HepG2 (cell line): ENCODE measurements around the gene PATL1. TPM values are rescaled to one million over a fixed set of nuclear protein-coding genes. Genes with fewer than 3 reads are reported as not detected.

Source experiments
- ATF4 ChIP-seq, 2 experiments: fragments of 450-650 bp in 1 of 2; sonication (generic) in 1 of 2; formaldehyde crosslinking; IDR thresholded peaks; 2 replicates each; pipeline versions ENCODE4 v1.5.0 to v1.8.0; 2020 to 2022; ENCODE audit warnings: mild to moderate bottlenecking in 1 of 2, missing genetic modification reagents in 1 of 2
- CTCF ChIP-seq: sonication (generic); formaldehyde crosslinking; IDR thresholded peaks from 2 replicates; pipeline ENCODE4 v1.5.0; 2020; ENCODE audit warnings: mild to moderate bottlenecking, missing genetic modification reagents, moderate library complexity
- DBP ChIP-seq: sonication (generic); formaldehyde crosslinking; IDR thresholded peaks from 2 replicates; pipeline ENCODE4 v1.4.0; 2020; ENCODE audit warnings: missing genetic modification reagents; ENCODE audit errors: not compliant biosample characterization
- FOXK1 ChIP-seq: sonication (generic); formaldehyde crosslinking; IDR thresholded peaks from 2 replicates; pipeline ENCODE4 v1.4.0; 2020; ENCODE audit warnings: low read depth, missing genetic modification reagents, borderline replicate concordance
- HMGXB4 ChIP-seq, 2 experiments: sonication (generic) in 1 of 2; formaldehyde crosslinking in 1 of 2; IDR thresholded peaks; 2 replicates each; pipeline versions ENCODE4 v1.4.0 to v1.6.1; 2018 to 2020; ENCODE audit warnings: missing genetic modification reagents in 2 of 2, borderline replicate concordance in 1 of 2, low read depth in 1 of 2, mild to moderate bottlenecking in 1 of 2, missing biosample characterization in 1 of 2
- IKZF4 ChIP-seq: sonication (generic); formaldehyde crosslinking; IDR thresholded peaks from 2 replicates; pipeline ENCODE4 v1.5.1; 2020; ENCODE audit warnings: borderline replicate concordance, mild to moderate bottlenecking, low read depth, missing genetic modification reagents; ENCODE audit errors: not compliant biosample characterization
- KDM3A ChIP-seq: IDR thresholded peaks from 2 replicates; pipeline ENCODE4 v1.6.1; 2018; ENCODE audit warnings: low read depth, missing compliant biosample characterization
- SMARCE1 ChIP-seq: fragments of 450-650 bp; IDR thresholded peaks from 2 replicates; pipeline ENCODE4 v1.6.1; 2017; ENCODE audit warnings: borderline replicate concordance
- YEATS2 ChIP-seq: sonication (generic); formaldehyde crosslinking; IDR thresholded peaks from 2 replicates; pipeline ENCODE4 v1.4.0; 2020; ENCODE audit warnings: missing genetic modification reagents, borderline replicate concordance
- YEATS4 ChIP-seq: sonication (generic); formaldehyde crosslinking; IDR thresholded peaks from 2 replicates; pipeline ENCODE4 v1.4.0; 2020; ENCODE audit warnings: missing genetic modification reagents, borderline replicate concordance
- ZBTB34 ChIP-seq: sonication (generic); formaldehyde crosslinking; IDR thresholded peaks from 2 replicates; pipeline ENCODE4 v1.8.0; 2022; ENCODE audit warnings: mild to moderate bottlenecking, missing genetic modification reagents
- ZBTB44 ChIP-seq: sonication (generic); formaldehyde crosslinking; IDR thresholded peaks from 2 replicates; pipeline ENCODE4 v1.4.0; 2020; ENCODE audit warnings: missing genetic modification reagents
- ZFP82 ChIP-seq: sonication (generic); formaldehyde crosslinking; IDR thresholded peaks from 2 replicates; pipeline ENCODE4 v1.5.1; 2020; ENCODE audit warnings: mild to moderate bottlenecking, missing genetic modification reagents, borderline replicate concordance
- ZNF101 ChIP-seq: sonication (generic); formaldehyde crosslinking; IDR thresholded peaks from 2 replicates; pipeline ENCODE4 v1.4.0; 2020; ENCODE audit warnings: mild to moderate bottlenecking, low read depth, missing genetic modification reagents, borderline replicate concordance
- ZNF230 ChIP-seq: sonication (generic); formaldehyde crosslinking; IDR thresholded peaks from 2 replicates; pipeline ENCODE4 v1.4.0; 2020; ENCODE audit warnings: mild to moderate bottlenecking, missing genetic modification reagents
- ZNF605 ChIP-seq: sonication (generic); formaldehyde crosslinking; IDR thresholded peaks from 2 replicates; pipeline ENCODE4 v1.8.0; 2022; ENCODE audit warnings: mild to moderate bottlenecking, missing genetic modification reagents
- ZNF766 ChIP-seq: sonication (generic); formaldehyde crosslinking; IDR thresholded peaks from 2 replicates; pipeline ENCODE4 v1.5.0; 2020; ENCODE audit warnings: missing genetic modification reagents, borderline replicate concordance
- ZNF790 ChIP-seq: sonication (generic); formaldehyde crosslinking; IDR thresholded peaks from 2 replicates; pipeline ENCODE4 v1.8.0; 2022; ENCODE audit warnings: missing genetic modification reagents, mild to moderate bottlenecking, borderline replicate concordance
- polyA plus RNA-seq, 8 experiments: library from polyadenylated mRNA; depleted of rRNA in 3 of 8; stranded (reverse) in 7 of 8; unstranded in 1 of 8; fragments of >200 nt; fragmentation: Illumina TruSeq in 4 of 8; extraction: Trizol in 4 of 8; gene quantifications; 2 replicates each; pipeline versions ENCODE4 v1.2.1 to v1.2.3, GENCODE V29; 2011 to 2016; ENCODE audit warnings: low read depth in 4 of 8, missing spikeins in 1 of 8, mixed read lengths in 1 of 8; ENCODE audit not compliant: insufficient read depth in 1 of 8
- total RNA-seq, 5 experiments: library from RNA; depleted of rRNA; stranded (reverse); fragments of >200 nt; fragmentation: Illumina TruSeq; extraction: Trizol; gene quantifications; 2 replicates each; pipeline ENCODE4 v1.2.3, GENCODE V29; 2016; ENCODE audit warnings: low read depth in 1 of 5

The PATL1 gene
- total and polyA plus RNA-seq, 2 of the 13 experiments (the other 11 are each of a cell fraction or from before 2014, with no cell fraction given): 12.9 to 26.8 TPM

GRCh38 chr11:59680287-59681154 lies 11.7 kb upstream of the PATL1 start (continued):
- TF ChIP-seq SMARCE1 (no peak), ZNF766 (CRISPR knock-in tag) (no peak), IKZF4 (CRISPR knock-in tag) (no peak), ZNF605 (CRISPR knock-in tag) (no peak), DBP (no peak), ZNF230 (CRISPR knock-in tag) (0 out of 2 replicates have a peak, but pooled peaks have one; percentile 66), HMGXB4 (CRISPR knock-in tag; IDR thresholded peaks at IDR 0.05; ENCODE audit: borderline replicate concordance in 1 of 2, low read depth in 1 of 2) (peak; percentile 52 to 58; a peak in 2 of 4 replicates), ZNF790 (CRISPR knock-in tag) (no peak), ATF4 (CRISPR knock-in tag; IDR thresholded peaks at IDR 0.05) (no peak), FOXK1 (peak; percentile 14; the same call in 1 of the 2 replicates), ZBTB34 (CRISPR knock-in tag) (no peak), YEATS4 (no peak), YEATS2 (CRISPR knock-in tag) (peak; percentile 51; the same call in 1 of the 2 replicates), CTCF (CRISPR knock-in tag) (peak; percentile 94), ZNF101 (CRISPR knock-in tag) (no peak), ZFP82 (CRISPR knock-in tag) (no peak), ZBTB44 (CRISPR knock-in tag) (no peak), KDM3A (CRISPR knock-in tag) (peak; percentile 46; the same call in 1 of the 2 replicates)
